HCT116 (cell line): Measurements from ENCODE around the gene ZNF516.

Source experiments
- EZH2 ChIP-seq: fragments of 200-600 bp; sonication (generic); IDR thresholded peaks from 2 replicates; pipeline ENCODE4 v1.6.1; 2017; ENCODE audit warnings: antibody characterized with exemption, mixed run types
- TF ChIP-seq, protein P1 (sequence below): IDR thresholded peaks from 2 replicates; pipeline ENCODE4 v1.6.1; 2012; ENCODE audit warnings: low read depth

- TF ChIP-seq, protein P1, sequence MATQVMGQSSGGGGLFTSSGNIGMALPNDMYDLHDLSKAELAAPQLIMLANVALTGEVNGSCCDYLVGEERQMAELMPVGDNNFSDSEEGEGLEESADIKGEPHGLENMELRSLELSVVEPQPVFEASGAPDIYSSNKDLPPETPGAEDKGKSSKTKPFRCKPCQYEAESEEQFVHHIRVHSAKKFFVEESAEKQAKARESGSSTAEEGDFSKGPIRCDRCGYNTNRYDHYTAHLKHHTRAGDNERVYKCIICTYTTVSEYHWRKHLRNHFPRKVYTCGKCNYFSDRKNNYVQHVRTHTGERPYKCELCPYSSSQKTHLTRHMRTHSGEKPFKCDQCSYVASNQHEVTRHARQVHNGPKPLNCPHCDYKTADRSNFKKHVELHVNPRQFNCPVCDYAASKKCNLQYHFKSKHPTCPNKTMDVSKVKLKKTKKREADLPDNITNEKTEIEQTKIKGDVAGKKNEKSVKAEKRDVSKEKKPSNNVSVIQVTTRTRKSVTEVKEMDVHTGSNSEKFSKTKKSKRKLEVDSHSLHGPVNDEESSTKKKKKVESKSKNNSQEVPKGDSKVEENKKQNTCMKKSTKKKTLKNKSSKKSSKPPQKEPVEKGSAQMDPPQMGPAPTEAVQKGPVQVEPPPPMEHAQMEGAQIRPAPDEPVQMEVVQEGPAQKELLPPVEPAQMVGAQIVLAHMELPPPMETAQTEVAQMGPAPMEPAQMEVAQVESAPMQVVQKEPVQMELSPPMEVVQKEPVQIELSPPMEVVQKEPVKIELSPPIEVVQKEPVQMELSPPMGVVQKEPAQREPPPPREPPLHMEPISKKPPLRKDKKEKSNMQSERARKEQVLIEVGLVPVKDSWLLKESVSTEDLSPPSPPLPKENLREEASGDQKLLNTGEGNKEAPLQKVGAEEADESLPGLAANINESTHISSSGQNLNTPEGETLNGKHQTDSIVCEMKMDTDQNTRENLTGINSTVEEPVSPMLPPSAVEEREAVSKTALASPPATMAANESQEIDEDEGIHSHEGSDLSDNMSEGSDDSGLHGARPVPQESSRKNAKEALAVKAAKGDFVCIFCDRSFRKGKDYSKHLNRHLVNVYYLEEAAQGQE = no peak
- TF ChIP-seq EZH2 = no peak
Measured at GRCh38 chr18:76506395-76506794, 11.4 kb upstream of the ZNF516 start.
